CD4-positive, alpha-beta T cell (primary cell): Measurements from ENCODE around the gene MRPS30. TPM values are rescaled to one million over a fixed set of nuclear protein-coding genes. Genes with fewer than 3 reads are reported as not detected.
"Not testable (repeated sequence)": the region's sequence is repeated elsewhere in the genome, so short reads cannot be mapped to it uniquely, and the experiment has no call there.

ENCODE experiments used
- ATAC-seq: fragments of 200-7000 bp; cut with Tn5 transposase; one replicate; pipeline ENCODE4 v1.10.0; 2022; ENCODE audit warnings: mild to moderate bottlenecking; ENCODE audit not compliant: poor library complexity
- CTCF ChIA-PET: fragments of 350-600 bp; sonication (Branson Sonifier 250); formaldehyde crosslinking; loops from one replicate; lab custom pipeline; 2021; ENCODE audit warnings: antibody characterized with exemption, inconsistent platforms; lab: Charles Lee
- POLR2A ChIA-PET: fragments of 350-600 bp; sonication (Branson Sonifier 250); formaldehyde crosslinking; loops from one replicate; lab custom pipeline; 2021; ENCODE audit warnings: antibody characterized with exemption, inconsistent platforms; lab: Charles Lee
- DNase-seq, 14 experiments: peaks; one replicate each; pipeline ENCODE4 v3.0.0-alpha.2; 2013 to 2020; ENCODE audit warnings: mixed read lengths in 2 of 14
- H3K27ac ChIP-seq, 2 donors: one replicate each; pipeline versions ENCODE4 v1.5.1 to v1.7.0; 2013; ENCODE audit warnings: low read length in 2 of 2, low read depth in 1 of 2, mild to moderate bottlenecking in 1 of 2
- H3K27me3 ChIP-seq, 2 experiments: 1 replicate in 1 of 2; 2 replicates in 1 of 2; pipeline versions ENCODE4 v1.6.1 to v1.7.0; 2013; ENCODE audit warnings: low read length in 2 of 2, control low read depth in 1 of 2, mild to moderate bottlenecking in 1 of 2, moderate library complexity in 1 of 2; ENCODE audit not compliant: insufficient read depth in 2 of 2, control insufficient read depth in 1 of 2
- H3K36me3 ChIP-seq: one replicate; pipeline ENCODE4 v1.6.1; 2013; ENCODE audit warnings: low read length, control low read depth; ENCODE audit not compliant: insufficient read depth
- H3K4me1 ChIP-seq: one replicate; pipeline ENCODE4 v1.6.1; 2013; ENCODE audit warnings: low read length, control low read depth; ENCODE audit not compliant: insufficient read depth
- H3K4me3 ChIP-seq: one replicate; pipeline ENCODE4 v1.5.1; 2013; ENCODE audit warnings: mild to moderate bottlenecking, low read length, moderate library complexity
- H3K9me3 ChIP-seq, 2 experiments: 1 replicate in 1 of 2; 2 replicates in 1 of 2; pipeline versions ENCODE4 v1.6.1 to v1.7.0; 2013; ENCODE audit warnings: low read length in 2 of 2, mild to moderate bottlenecking in 2 of 2, control low read depth in 1 of 2, moderate library complexity in 1 of 2; ENCODE audit not compliant: control insufficient read depth in 1 of 2, insufficient read depth in 1 of 2
- H3K27ac Mint-ChIP-seq: one replicate; pipeline ENCODE4 v1.8.0; 2020; ENCODE audit warnings: mixed read lengths
- H3K27me3 Mint-ChIP-seq: one replicate; pipeline ENCODE4 v1.8.0; 2021; ENCODE audit warnings: mixed read lengths
- H3K36me3 Mint-ChIP-seq: one replicate; pipeline ENCODE4 v1.8.0; 2021; ENCODE audit warnings: low read depth, mixed read lengths
- H3K4me1 Mint-ChIP-seq: one replicate; pipeline ENCODE4 v1.8.0; 2021; ENCODE audit warnings: low read depth, mixed read lengths
- H3K4me3 Mint-ChIP-seq: one replicate; pipeline ENCODE4 v1.8.0; 2020; ENCODE audit warnings: mild to moderate bottlenecking, mixed read lengths
- H3K9me3 Mint-ChIP-seq: one replicate; pipeline ENCODE4 v1.8.0; 2020; ENCODE audit warnings: mixed read lengths
- CTCF ChIP-seq: fragments of 200-600 bp; IDR thresholded peaks from one replicate; pipeline ENCODE4 v1.8.0; 2022; ENCODE audit warnings: antibody characterized with exemption, mild to moderate bottlenecking
- intact Hi-C, 2 experiments: fragments of 100-400 bp; cut with DNase I in 1 of 2; cut with micrococcal nuclease in 1 of 2; formaldehyde crosslinking; loops; one replicate each; pipeline versions ENCODE4 v1.15.1 to v1.9.0; 2023 to 2025; cut with DNase I, micrococcal nuclease
- total RNA-seq, 174 experiments: library from RNA in 2 of 174; stranded (reverse) in 2 of 174; gene quantifications; one replicate each; pipeline ENCODE4 v1.2.3 and lab custom pipeline; 2021 to 2026

Gene MRPS30
- total RNA-seq, 2 experiments from 2014 or later: 43.2 to 43.8 TPM

GRCh38 chr5:44770780-44771717, 37.7 kb upstream of the MRPS30 start:
- Mint-ChIP-seq H3K4me1 (no peaks in the 10 kb centered on the region), H3K9me3 (no peaks in the 10 kb centered on the region), H3K36me3 (no peaks in the 10 kb centered on the region), H3K27ac (no peak overlapping the region), H3K4me3 (no peak overlapping the region), H3K27me3 (peaks cover 20% of the 10 kb centered on the region)
- no peak overlapping the region for H3K4me3 ChIP-seq
- no peaks in the 10 kb centered on the region for H3K36me3 ChIP-seq
- intact Hi-C loops: loop anchor here (10.0 kb wide), 1 partner anchor 1136 kb away; no protein-coding TSS in a partner anchor
- no peak overlapping the region for H3K27ac ChIP-seq
- no peaks in the 10 kb centered on the region for H3K9me3 ChIP-seq
- DNase-seq (no peak), ATAC-seq (no peak)
- TF ChIP-seq CTCF: no peak
- POLR2A ChIA-PET: no interaction called here
- CTCF ChIA-PET: interaction anchor here (1.6 kb wide), 1 partner anchor 10 kb away, joined by 4 read pairs; no protein-coding TSS in a partner anchor
- no peaks in the 10 kb centered on the region for H3K4me1 ChIP-seq
- peaks cover 0 to 14% of the 10 kb centered on the region in 2 experiments for H3K27me3 ChIP-seq

DNA sequence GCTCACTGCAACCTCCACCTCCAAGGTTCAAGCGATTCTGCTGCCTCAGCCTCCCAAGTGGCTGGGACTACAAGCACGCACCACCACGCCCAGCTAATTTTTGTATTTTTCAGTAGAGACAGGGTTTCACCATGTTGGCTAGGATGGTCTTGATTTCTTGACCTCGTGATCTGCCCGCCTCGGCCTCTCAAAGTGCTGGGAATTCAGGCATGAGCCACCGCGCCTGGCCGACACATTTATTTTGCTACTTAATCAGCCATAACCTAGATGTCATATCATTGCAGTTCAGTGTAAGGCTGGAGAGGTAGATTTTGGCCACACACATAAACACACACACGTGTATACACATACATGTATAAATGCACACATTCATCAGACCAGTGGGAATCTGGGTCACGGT, 36.4 kb upstream of the MRPS30 start:
- H3K4me1 ChIP-seq, H3K4me3 Mint-ChIP-seq, H3K4me1 Mint-ChIP-seq, POLR2A ChIA-PET, ATAC-seq, H3K27ac ChIP-seq, H3K36me3 Mint-ChIP-seq, H3K36me3 ChIP-seq, H3K9me3 Mint-ChIP-seq, H3K9me3 ChIP-seq, DNase-seq, H3K27ac Mint-ChIP-seq, H3K4me3 ChIP-seq, CTCF ChIA-PET: not testable (repeated sequence)
- peaks cover 0 to 14% of the 10 kb centered on the region in 2 experiments for H3K27me3 ChIP-seq
- intact Hi-C loops: loop anchor here (10.0 kb wide), 1 partner anchor 1138 kb away; no protein-coding TSS in a partner anchor
- peaks cover 20% of the 10 kb centered on the region for H3K27me3 Mint-ChIP-seq

GRCh38 chr5:44774279-44774880, 34.4 kb upstream of the MRPS30 start:
- H3K4me3 Mint-ChIP-seq: no peak overlapping the region
- no peaks in the 10 kb centered on the region for H3K4me1 Mint-ChIP-seq
- ATAC-seq (no peak), DNase-seq (peak in 3 of 14 experiments; percentile 34 to 41 (median 36))
- H3K27ac Mint-ChIP-seq: no peak overlapping the region
- no peaks in the 10 kb centered on the region for H3K9me3 Mint-ChIP-seq
- peak; percentile 62 for TF ChIP-seq CTCF
- ChIA-PET CTCF (interaction anchor here (1.0 kb wide), 1 partner anchor 10 kb away, joined by 3 read pairs; no protein-coding TSS in a partner anchor), POLR2A (no interaction called here)
- Histone ChIP-seq H3K4me3 (no peak overlapping the region), H3K9me3 (no peaks in the 10 kb centered on the region), H3K36me3 (no peaks in the 10 kb centered on the region), H3K4me1 (no peaks in the 10 kb centered on the region), H3K27me3 (peaks cover 0 to 13% of the 10 kb centered on the region in 2 experiments), H3K27ac (no peak overlapping the region)
- peaks cover 20% of the 10 kb centered on the region for H3K27me3 Mint-ChIP-seq
- intact Hi-C loops: loop anchor here (10.0 kb wide), 1 partner anchor 1140 kb away; no protein-coding TSS in a partner anchor
- H3K36me3 Mint-ChIP-seq: no peaks in the 10 kb centered on the region
